Natural killer cell (primary cell): Measurements from ENCODE around the gene MAST3. TPM values are rescaled to one million over a fixed set of nuclear protein-coding genes. Genes with fewer than 3 reads are reported as not detected.

Experiments used
- ATAC-seq, 3 donors: fragments of 150-1000 bp in 2 of 3; fragments of 200-7000 bp in 1 of 3; cut with Tn5 transposase; 1 replicate in 1 of 3; 2 replicates in 2 of 3; pipeline ENCODE4 v1.10.0; 2021; ENCODE audit warnings: mild to moderate bottlenecking in 2 of 3, moderate library complexity in 2 of 3
- DNase-seq, 2 donors: peaks; one replicate each; pipeline versions ENCODE4 v3.0.0 to v3.0.0-alpha.2; 2013 to 2021; ENCODE audit warnings: mixed read lengths in 1 of 2
- H3K27ac ChIP-seq: one replicate; pipeline ENCODE4 v1.5.1; 2013; ENCODE audit warnings: mild to moderate bottlenecking, low read length
- H3K27me3 ChIP-seq: one replicate; pipeline ENCODE4 v1.6.1; 2013; ENCODE audit warnings: low read length; ENCODE audit not compliant: control insufficient read depth, insufficient read depth
- H3K36me3 ChIP-seq: one replicate; pipeline ENCODE4 v1.6.1; 2013; ENCODE audit warnings: low read length; ENCODE audit not compliant: control insufficient read depth, insufficient read depth
- H3K4me1 ChIP-seq: one replicate; pipeline ENCODE4 v1.6.1; 2013; ENCODE audit warnings: low read length; ENCODE audit not compliant: control insufficient read depth, insufficient read depth
- H3K4me3 ChIP-seq: one replicate; pipeline ENCODE4 v1.5.1; 2013; ENCODE audit warnings: low read length
- H3K9me3 ChIP-seq: one replicate; pipeline ENCODE4 v1.6.1; 2013; ENCODE audit warnings: low read length; ENCODE audit not compliant: control insufficient read depth, insufficient read depth
- H3K27ac Mint-ChIP-seq, 2 donors: one replicate each; pipeline ENCODE4 v1.8.0; 2022; ENCODE audit warnings: mild to moderate bottlenecking in 2 of 2, mixed read lengths in 2 of 2, moderate library complexity in 1 of 2
- H3K27me3 Mint-ChIP-seq, 2 donors: one replicate each; pipeline ENCODE4 v1.8.0; 2022; ENCODE audit warnings: low read depth in 2 of 2, mixed read lengths in 2 of 2
- H3K36me3 Mint-ChIP-seq: one replicate; pipeline ENCODE4 v1.8.0; 2022; ENCODE audit warnings: mixed read lengths
- H3K4me1 Mint-ChIP-seq, 2 donors: one replicate each; pipeline ENCODE4 v1.8.0; 2022; ENCODE audit warnings: mixed read lengths in 2 of 2
- H3K4me3 Mint-ChIP-seq: one replicate; pipeline ENCODE4 v1.8.0; 2022; ENCODE audit warnings: mild to moderate bottlenecking, moderate library complexity, mixed read lengths
- H3K9me3 Mint-ChIP-seq, 2 donors: one replicate each; pipeline ENCODE4 v1.8.0; 2022; ENCODE audit warnings: mixed read lengths in 2 of 2
- WGBS: methylation state at CpG from one replicate; pipeline ENCODE4 v1.1.7; 2013; ENCODE audit warnings: missing lambda C conversion rate; ENCODE audit not compliant: insufficient coverage; 5-methylcytosine and 5-hydroxymethylcytosine counted together
- intact Hi-C: fragments of 100-400 bp; cut with micrococcal nuclease; formaldehyde crosslinking; loops from one replicate; pipeline ENCODE4 v1.14.2; 2022
- total RNA-seq, 4 donors: library from RNA; stranded (reverse); fragments of 120-200 nt in 1 of 4; gene quantifications; one replicate each; pipeline versions ENCODE4 v1.2.3 to v1.2.4, GENCODE V29; 2013 to 2022
- TF ChIP-seq, protein P1 (sequence below): fragments of 200-600 bp; IDR thresholded peaks from one replicate; pipeline ENCODE4 v1.8.0; 2022; ENCODE audit warnings: antibody characterized with exemption

The MAST3 gene
- total RNA-seq, 3 donors from 2014 or later (not counting 1 experiment from before 2014, with no cell fraction given), result 84.5 to 101 (median 101) TPM

GRCh38 chr19:18090545-18091216 lies 6.9 kb upstream of the MAST3 start:
- no peaks in the 10 kb centered on the region for H3K9me3 ChIP-seq
- Mint-ChIP-seq H3K36me3 (no peaks in the 10 kb centered on the region), H3K9me3 (no peaks in the 10 kb centered on the region), H3K27me3 (no peaks in the 10 kb centered on the region), H3K27ac (peak overlapping the region; percentile 92 to 99), H3K4me1 (peaks cover 40 to 49% of the 10 kb centered on the region in 2 donors), H3K4me3 (peak overlapping the region; percentile 87)
- intact Hi-C loops, result no loop called here
- peaks cover 65% of the 10 kb centered on the region for H3K4me1 ChIP-seq
- DNase-seq, result peak; percentile 22 to 23
- H3K27ac ChIP-seq, result peak overlapping the region; percentile 98
- TF ChIP-seq, protein P1, sequence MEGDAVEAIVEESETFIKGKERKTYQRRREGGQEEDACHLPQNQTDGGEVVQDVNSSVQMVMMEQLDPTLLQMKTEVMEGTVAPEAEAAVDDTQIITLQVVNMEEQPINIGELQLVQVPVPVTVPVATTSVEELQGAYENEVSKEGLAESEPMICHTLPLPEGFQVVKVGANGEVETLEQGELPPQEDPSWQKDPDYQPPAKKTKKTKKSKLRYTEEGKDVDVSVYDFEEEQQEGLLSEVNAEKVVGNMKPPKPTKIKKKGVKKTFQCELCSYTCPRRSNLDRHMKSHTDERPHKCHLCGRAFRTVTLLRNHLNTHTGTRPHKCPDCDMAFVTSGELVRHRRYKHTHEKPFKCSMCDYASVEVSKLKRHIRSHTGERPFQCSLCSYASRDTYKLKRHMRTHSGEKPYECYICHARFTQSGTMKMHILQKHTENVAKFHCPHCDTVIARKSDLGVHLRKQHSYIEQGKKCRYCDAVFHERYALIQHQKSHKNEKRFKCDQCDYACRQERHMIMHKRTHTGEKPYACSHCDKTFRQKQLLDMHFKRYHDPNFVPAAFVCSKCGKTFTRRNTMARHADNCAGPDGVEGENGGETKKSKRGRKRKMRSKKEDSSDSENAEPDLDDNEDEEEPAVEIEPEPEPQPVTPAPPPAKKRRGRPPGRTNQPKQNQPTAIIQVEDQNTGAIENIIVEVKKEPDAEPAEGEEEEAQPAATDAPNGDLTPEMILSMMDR, result no peak
- WGBS, result 80% methylated on average over 12 of the region's 12 CpGs
- H3K4me3 ChIP-seq, result no peak overlapping the region
- H3K27me3 ChIP-seq, result no peaks in the 10 kb centered on the region
- no peaks in the 10 kb centered on the region for H3K36me3 ChIP-seq
- no peak for ATAC-seq

DNA sequence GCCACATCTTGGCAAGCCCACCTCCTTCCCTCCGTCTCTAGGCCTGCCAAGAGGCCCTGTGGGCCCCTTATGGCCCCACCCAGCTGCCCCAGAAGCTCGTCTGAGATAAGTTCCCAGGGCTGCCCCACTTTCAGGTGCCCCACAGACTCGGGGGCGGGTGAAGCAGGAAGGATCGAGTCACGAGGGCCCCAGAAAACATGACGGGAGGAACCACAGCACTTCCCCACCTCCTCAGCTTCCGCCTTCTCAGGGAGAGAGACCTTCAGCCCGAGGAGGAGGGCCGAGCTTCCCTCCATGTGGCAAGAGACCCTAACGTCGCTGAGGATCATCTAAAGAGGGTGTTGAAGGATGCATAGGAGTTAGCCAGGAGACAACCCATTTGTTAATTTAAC lies 6.4 kb upstream of the MAST3 start:
- Histone ChIP-seq H3K27ac (peak overlapping the region; percentile 98), H3K27me3 (no peaks in the 10 kb centered on the region), H3K4me3 (no peak overlapping the region), H3K9me3 (no peaks in the 10 kb centered on the region), H3K4me1 (peaks cover 60% of the 10 kb centered on the region), H3K36me3 (no peaks in the 10 kb centered on the region)
- 1% methylated on average over 9 of the region's 12 CpGs for WGBS
- Mint-ChIP-seq H3K4me3 (peak overlapping the region; percentile 62), H3K27me3 (no peaks in the 10 kb centered on the region), H3K36me3 (no peaks in the 10 kb centered on the region), H3K27ac (peak overlapping the region; percentile 92 to 99), H3K9me3 (no peaks in the 10 kb centered on the region), H3K4me1 (peaks cover 39 to 46% of the 10 kb centered on the region in 2 donors)
- TF ChIP-seq, protein P1, result no peak
- intact Hi-C loops, result no loop called here
- peak; percentile 54 to 91 for DNase-seq
- ATAC-seq, result peak; percentile 24 to 67 (median 47)

DNA sequence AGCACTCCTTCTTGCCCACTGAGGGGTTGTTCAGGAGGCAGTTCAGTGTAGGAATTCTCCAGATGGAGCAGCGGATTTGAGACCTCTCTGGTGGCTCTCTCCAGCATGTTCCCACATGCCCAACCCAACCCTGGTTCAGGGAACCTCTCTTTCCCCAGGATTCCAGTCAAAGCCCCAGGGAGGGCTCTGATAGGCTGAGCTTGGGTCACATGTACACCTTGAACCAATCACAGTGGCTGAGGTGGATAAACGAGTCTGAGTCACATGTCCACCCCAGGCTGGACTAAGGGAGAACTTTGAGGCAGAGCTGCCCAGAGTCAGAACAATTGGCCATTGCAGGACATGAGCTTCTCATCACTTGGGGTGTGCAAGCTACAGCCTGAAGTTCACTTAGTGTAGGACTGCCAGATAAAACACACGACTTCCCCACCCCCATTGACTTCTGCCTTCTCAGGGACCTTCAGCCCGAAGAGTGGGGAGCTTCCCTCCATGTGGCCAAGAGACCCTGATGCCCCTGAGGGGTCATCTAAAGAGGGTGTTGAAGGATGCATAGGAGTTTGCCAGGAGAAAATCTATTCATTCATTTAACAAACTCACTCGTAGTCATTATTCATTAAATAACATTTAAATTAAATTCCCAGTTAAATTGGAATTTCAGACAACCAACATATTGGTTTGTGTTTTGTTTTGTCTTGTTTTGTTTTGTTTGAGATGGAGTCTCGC lies 4.0 kb upstream of the MAST3 start:
- ATAC-seq, result no peak
- DNase-seq, result peak in 1 of 2 donors; percentile 26

More for the DNA sequence above, 4.0 kb upstream of the MAST3 start:
- peaks cover 50% of the 10 kb centered on the region for H3K4me1 ChIP-seq
- H3K36me3 ChIP-seq, result no peaks in the 10 kb centered on the region
- H3K27me3 ChIP-seq, result no peaks in the 10 kb centered on the region
- Mint-ChIP-seq H3K4me3 (no peak overlapping the region), H3K4me1 (peaks cover 35 to 39% of the 10 kb centered on the region in 2 donors), H3K27ac (no peak overlapping the region), H3K36me3 (no peaks in the 10 kb centered on the region), H3K9me3 (no peaks in the 10 kb centered on the region), H3K27me3 (no peaks in the 10 kb centered on the region)
- H3K27ac ChIP-seq, result no peak overlapping the region
- WGBS, result 72% methylated on average over 3 of the region's 6 CpGs
- H3K4me3 ChIP-seq, result no peak overlapping the region
- intact Hi-C loops, result no loop called here
- TF ChIP-seq, protein P1, result no peak
- no peaks in the 10 kb centered on the region for H3K9me3 ChIP-seq
